Upper lobe of left lung (tissue), 6 donors: ENCODE measurements around the gene MYBPC3. TPM values are rescaled to one million over a fixed set of nuclear protein-coding genes. Genes with fewer than 3 reads are reported as not detected.

Experiments
- ATAC-seq, 2 donors: fragments of 200-7000 bp; cut with Tn5 transposase; one replicate each; pipeline ENCODE4 v1.9.1; 2022; ENCODE audit warnings: mild to moderate bottlenecking in 2 of 2, moderate library complexity in 2 of 2; ENCODE audit not compliant: low FRiP score in 2 of 2
- DNase-seq, 2 donors: peaks; one replicate each; pipeline ENCODE4 v3.0.0-alpha.2; 2019 to 2020
- H3K27ac ChIP-seq, 4 donors: fragments of 200-600 bp; sonication (generic); one replicate each; pipeline ENCODE4 v1.5.1; 2016 to 2019
- H3K27me3 ChIP-seq, 4 donors: fragments of 200-600 bp; sonication (generic); one replicate each; pipeline ENCODE4 v1.5.1; 2017 to 2019
- H3K36me3 ChIP-seq, 4 donors: fragments of 200-600 bp; sonication (generic); one replicate each; pipeline ENCODE4 v1.5.1; 2016 to 2019
- H3K4me1 ChIP-seq, 4 donors: fragments of 200-600 bp; sonication (generic); one replicate each; pipeline ENCODE4 v1.5.1; 2018 to 2019
- H3K4me3 ChIP-seq, 4 donors: fragments of 200-600 bp; sonication (generic); one replicate each; pipeline ENCODE4 v1.5.1; 2017 to 2019; ENCODE audit warnings: mild to moderate bottlenecking in 2 of 4, moderate library complexity in 1 of 4
- H3K9me3 ChIP-seq, 4 donors: fragments of 200-600 bp; sonication (generic); one replicate each; pipeline ENCODE4 v1.5.1; 2018 to 2019
- EP300 ChIP-seq, 4 donors: sonication (generic); formaldehyde crosslinking; IDR thresholded peaks; one replicate each; pipeline ENCODE4 v1.5.1; 2017; ENCODE audit warnings: antibody characterized with exemption in 4 of 4, control low read depth in 2 of 4
- POLR2A ChIP-seq, 4 donors: fragments of 450-650 bp; IDR thresholded peaks; one replicate each; pipeline ENCODE4 v1.5.1; 2016 to 2017; ENCODE audit warnings: antibody characterized with exemption in 4 of 4, mild to moderate bottlenecking in 2 of 4
- POLR2AphosphoS5 ChIP-seq, 2 donors: sonication (generic); formaldehyde crosslinking; IDR thresholded peaks; one replicate each; pipeline ENCODE4 v1.5.1; 2017; ENCODE audit warnings: antibody characterized with exemption in 2 of 2
- WGBS, 2 donors: methylation state at CpG; one replicate each; pipeline ENCODE4 v1.1.5; 2017 to 2018; 5-methylcytosine and 5-hydroxymethylcytosine counted together
- total RNA-seq, 6 donors: library from RNA; depleted of rRNA in 4 of 6; stranded (reverse); fragments of >200 nt in 4 of 6; gene quantifications; one replicate each; pipeline versions ENCODE4 v1.1.0 to v1.2.1, GENCODE V29; 2016 to 2021
- TF ChIP-seq, protein P1 (sequence below), 6 experiments: fragments of 450-650 bp in 4 of 6; fragments of 200-600 bp in 2 of 6; sonication (generic) in 2 of 6; IDR thresholded peaks; one replicate each; pipeline ENCODE4 v1.5.1; 2016 to 2019; ENCODE audit warnings: antibody characterized with exemption in 6 of 6
- donor health status: DM: no; HTN: no; CAD: no; lungs with moderate emphysema.
- donor health status: DM: no; HTN: yes; CAD: no; lungs with severe emphysema.

MYBPC3 gene
- total RNA-seq = 1 to 10 TPM in 3 of 6 donors, under 1 TPM in 2, not detected in 1; 0.61 to 1.8 (median 1.0) TPM

DNA sequence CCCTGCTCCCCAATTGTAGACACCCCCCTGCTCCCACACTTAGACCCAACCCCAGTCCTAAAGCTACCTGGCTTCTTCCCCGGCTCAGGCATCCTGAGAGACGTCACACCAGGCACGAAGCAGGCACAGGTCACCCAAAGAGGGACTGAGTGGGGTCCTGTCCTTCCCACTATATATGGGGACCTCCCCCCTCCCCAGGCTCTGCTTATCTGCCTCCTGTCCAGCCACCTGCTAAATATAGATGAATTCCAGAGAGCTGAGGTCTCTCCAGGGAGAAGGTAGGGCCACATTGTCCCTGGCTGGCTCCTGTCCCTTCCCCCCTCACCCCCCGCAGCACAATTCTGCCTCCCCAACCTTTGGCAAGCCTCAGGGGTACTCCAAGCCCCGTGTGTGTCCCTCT, at the start of gene MYBPC3:
TSS of gene MYBPC3 (minus strand) at position 147 of the 400 bp plus-strand sequence. CDS start at position 92, 55 bp downstream.
- DNase-seq (no peak), ATAC-seq (no peak)
- Histone ChIP-seq H3K4me1 (peaks cover 3 to 11% (median 5%) of the 10 kb centered on the region in 4 donors), H3K4me3 (no peak within 1 kb of the TSS), H3K27me3 (no peaks in the 10 kb centered on the region), H3K36me3 (no peaks in the 10 kb centered on the region), H3K9me3 (no peaks in the 10 kb centered on the region), H3K27ac (no peak within 1 kb of the TSS)
- TF ChIP-seq POLR2AphosphoS5 (IDR thresholded peaks at IDR 0.05) (no peak), EP300 (IDR thresholded peaks at IDR 0.05) (no peak), POLR2A (IDR thresholded peaks at IDR 0.05) (no peak)
- TF ChIP-seq, protein P1, sequence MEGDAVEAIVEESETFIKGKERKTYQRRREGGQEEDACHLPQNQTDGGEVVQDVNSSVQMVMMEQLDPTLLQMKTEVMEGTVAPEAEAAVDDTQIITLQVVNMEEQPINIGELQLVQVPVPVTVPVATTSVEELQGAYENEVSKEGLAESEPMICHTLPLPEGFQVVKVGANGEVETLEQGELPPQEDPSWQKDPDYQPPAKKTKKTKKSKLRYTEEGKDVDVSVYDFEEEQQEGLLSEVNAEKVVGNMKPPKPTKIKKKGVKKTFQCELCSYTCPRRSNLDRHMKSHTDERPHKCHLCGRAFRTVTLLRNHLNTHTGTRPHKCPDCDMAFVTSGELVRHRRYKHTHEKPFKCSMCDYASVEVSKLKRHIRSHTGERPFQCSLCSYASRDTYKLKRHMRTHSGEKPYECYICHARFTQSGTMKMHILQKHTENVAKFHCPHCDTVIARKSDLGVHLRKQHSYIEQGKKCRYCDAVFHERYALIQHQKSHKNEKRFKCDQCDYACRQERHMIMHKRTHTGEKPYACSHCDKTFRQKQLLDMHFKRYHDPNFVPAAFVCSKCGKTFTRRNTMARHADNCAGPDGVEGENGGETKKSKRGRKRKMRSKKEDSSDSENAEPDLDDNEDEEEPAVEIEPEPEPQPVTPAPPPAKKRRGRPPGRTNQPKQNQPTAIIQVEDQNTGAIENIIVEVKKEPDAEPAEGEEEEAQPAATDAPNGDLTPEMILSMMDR (IDR thresholded peaks at IDR 0.05) = no peak
- 78 to 85% methylated on average over 4 to 5 of the region's 5 CpGs for WGBS, 2 donors

DNA sequence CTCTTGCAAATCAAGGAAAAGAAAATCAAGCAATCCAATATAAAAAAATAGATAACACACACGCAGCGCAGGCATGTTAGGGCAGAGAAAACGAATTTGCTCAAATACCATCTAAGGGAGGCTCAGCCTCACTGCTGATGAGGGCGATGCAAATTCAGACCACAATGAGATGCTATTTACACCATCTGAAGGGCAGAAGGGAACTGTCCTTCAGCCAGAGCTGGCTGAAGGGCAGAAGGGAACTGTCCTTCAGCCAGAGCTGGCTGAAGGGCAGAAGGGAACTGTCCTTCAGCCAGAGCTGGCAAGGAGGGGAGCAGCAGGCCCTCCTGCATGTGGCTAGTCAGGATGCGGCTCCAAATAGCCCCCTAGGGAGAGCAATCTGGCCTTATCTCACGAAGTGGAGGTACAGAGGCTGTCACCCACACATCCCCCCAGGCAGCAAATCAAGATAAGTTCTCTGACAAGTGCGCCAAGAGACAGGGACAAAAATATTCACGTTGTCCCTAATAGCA, 48.3 kb upstream of the MYBPC3 start:
- DNase-seq (no peak), ATAC-seq (peak; percentile 41 to 63)
- Histone ChIP-seq H3K27me3 (no peaks in the 10 kb centered on the region), H3K4me3 (peak overlapping the region in 3 of 4 donors; percentile 43 to 58 (median 56)), H3K27ac (peak overlapping the region; percentile 77 to 86 (median 79)), H3K36me3 (no peaks in the 10 kb centered on the region), H3K9me3 (no peaks in the 10 kb centered on the region), H3K4me1 (peaks cover 10 to 22% (median 16%) of the 10 kb centered on the region in 4 donors)
- WGBS, 2 donors = 37 to 46% methylated on average over 8 of the region's 8 CpGs
- no peak for TF ChIP-seq POLR2A (IDR thresholded peaks at IDR 0.05)
- no peak for TF ChIP-seq POLR2AphosphoS5 (IDR thresholded peaks at IDR 0.05)
- TF ChIP-seq, protein P1 (IDR thresholded peaks at IDR 0.05) = no peak
- no peak for TF ChIP-seq EP300 (IDR thresholded peaks at IDR 0.05)

DNA sequence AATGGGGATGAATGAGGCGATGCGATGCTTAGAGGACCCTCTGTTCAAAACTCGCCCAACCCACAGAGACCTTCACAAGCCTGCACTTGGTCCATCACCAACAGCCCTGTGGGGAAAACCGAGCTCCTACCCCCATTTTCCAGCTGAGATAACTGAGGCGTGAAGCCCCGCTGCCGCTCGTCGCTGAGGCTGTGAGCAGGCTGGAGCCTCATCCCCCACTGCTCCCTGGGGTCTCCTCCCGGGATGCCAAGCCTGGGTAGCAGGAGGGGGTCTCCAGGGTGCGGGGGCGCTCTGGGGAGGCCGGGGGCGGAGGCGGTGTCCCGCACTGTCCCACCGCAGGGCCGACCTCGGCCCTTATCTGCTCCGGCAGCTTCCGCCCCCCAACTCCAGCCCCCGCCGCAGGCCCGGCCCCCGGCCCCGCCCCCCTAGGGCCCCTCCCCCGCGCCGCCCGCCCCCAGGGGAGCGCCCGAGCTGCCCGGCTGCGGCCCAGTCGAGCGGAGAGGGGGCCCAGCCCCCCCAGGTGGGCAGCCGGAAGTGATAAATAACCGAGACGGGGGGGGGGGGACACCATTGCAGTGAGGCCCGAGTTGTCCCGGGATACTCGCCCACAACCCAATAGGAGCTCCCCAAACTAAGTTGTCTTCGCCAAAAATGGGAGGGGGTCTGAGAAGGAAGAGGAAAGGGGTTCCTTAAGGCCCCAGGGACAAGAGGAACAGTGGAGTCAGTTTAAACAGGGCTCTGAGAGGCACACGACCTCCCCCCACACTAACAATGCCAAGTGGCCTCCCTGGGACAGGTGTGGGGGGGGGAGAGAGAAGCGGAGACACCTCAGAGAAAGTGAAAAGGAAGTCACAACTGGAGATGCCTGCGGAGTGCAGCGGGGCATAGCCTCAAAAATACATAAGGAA, 47.6 kb upstream of the MYBPC3 start:
- peak in 2 of 4 donors; percentile 21 to 55 for TF ChIP-seq POLR2A (IDR thresholded peaks at IDR 0.05)
- peak; percentile 16 to 76 for TF ChIP-seq POLR2AphosphoS5 (IDR thresholded peaks at IDR 0.05)
- TF ChIP-seq, protein P1 (IDR thresholded peaks at IDR 0.05) = no peak
- H3K4me1 ChIP-seq = peaks cover 14 to 29% (median 22%) of the 10 kb centered on the region in 4 donors
- H3K27me3 ChIP-seq = no peaks in the 10 kb centered on the region
- peak overlapping the region; percentile 11 to 58 (median 50) for H3K4me3 ChIP-seq
- WGBS, 2 donors = 13 to 15% methylated on average over 14 to 26 of the region's 47 CpGs
- no peaks in the 10 kb centered on the region for H3K36me3 ChIP-seq
- H3K27ac ChIP-seq = peak overlapping the region; percentile 77 to 86 (median 79)
- no peaks in the 10 kb centered on the region for H3K9me3 ChIP-seq
- ATAC-seq (peak; percentile 72 to 79), DNase-seq (peak; percentile 51 to 89)

DNA sequence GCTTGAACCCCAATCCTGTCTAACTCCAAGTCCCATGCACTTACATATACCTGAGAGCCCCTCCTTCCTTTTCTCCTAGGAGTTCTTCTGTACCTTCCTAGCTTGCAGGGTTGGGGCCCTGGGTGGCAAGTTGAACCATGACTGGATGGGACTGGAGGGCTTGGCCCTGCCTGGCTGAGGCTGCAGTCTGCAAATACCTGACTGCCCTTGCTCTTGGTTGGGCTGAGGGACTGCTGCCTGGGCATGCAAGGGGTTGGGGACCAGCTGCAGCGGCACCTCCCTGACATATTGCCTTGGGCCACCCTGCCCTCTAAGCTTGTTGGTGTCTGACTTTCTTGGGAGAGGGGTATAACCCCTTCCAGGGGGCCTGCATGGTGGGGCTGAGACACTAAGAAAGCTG, 46.0 kb upstream of the MYBPC3 start:
- no peak overlapping the region for H3K27ac ChIP-seq
- TF ChIP-seq, protein P1 (IDR thresholded peaks at IDR 0.05) = no peak
- no peak for TF ChIP-seq EP300 (IDR thresholded peaks at IDR 0.05)
- no peak for TF ChIP-seq POLR2A (IDR thresholded peaks at IDR 0.05)
- TF ChIP-seq POLR2AphosphoS5 (IDR thresholded peaks at IDR 0.05) = no peak
- no peaks in the 10 kb centered on the region for H3K9me3 ChIP-seq
- no peaks in the 10 kb centered on the region for H3K36me3 ChIP-seq
- DNase-seq (no peak), ATAC-seq (no peak)
- WGBS, 2 donors = 88% methylated on average over 1 of the region's 1 CpG; no CpG with 5 or more reads in 1 of the 2 donors
- peaks cover 29 to 45% (median 36%) of the 10 kb centered on the region in 4 donors for H3K4me1 ChIP-seq
- no peak overlapping the region for H3K4me3 ChIP-seq
- no peaks in the 10 kb centered on the region for H3K27me3 ChIP-seq
